WTC11 (cell line): Measurements from ENCODE around the gene UBAP1. TPM values are rescaled to one million over a fixed set of nuclear protein-coding genes. Genes with fewer than 3 reads are reported as not detected.

Source experiments
- ATAC-seq: fragments of 200-7000 bp; cut with Tn5 transposase; 2 replicates; pipeline ENCODE4 v1.10.0; 2021; ENCODE audit warnings: mild to moderate bottlenecking, moderate library complexity
- CTCF ChIA-PET: fragments of 300-600 bp; sonication (Branson Sonifier 250); formaldehyde crosslinking; loops from one replicate; lab custom pipeline; 2021; ENCODE audit warnings: antibody characterized with exemption; lab: Charles Lee
- POLR2A ChIA-PET: fragments of 350-600 bp; sonication (Branson Sonifier 250); formaldehyde crosslinking; loops from one replicate; lab custom pipeline; 2021; ENCODE audit warnings: antibody characterized with exemption; lab: Charles Lee
- DNase-seq: peaks from one replicate; pipeline ENCODE4 v3.0.0; 2021; ENCODE audit warnings: low spot score
- H3K27ac Mint-ChIP-seq: 2 replicates; pipeline ENCODE4 v1.8.0; 2021; ENCODE audit warnings: mixed read lengths
- H3K27me3 Mint-ChIP-seq: 2 replicates; pipeline ENCODE4 v1.8.0; 2021; ENCODE audit warnings: low read depth, mild to moderate bottlenecking, moderate library complexity, mixed read lengths
- H3K36me3 Mint-ChIP-seq: 2 replicates; pipeline ENCODE4 v1.8.0; 2021; ENCODE audit warnings: mixed read lengths
- H3K4me1 Mint-ChIP-seq: 2 replicates; pipeline ENCODE4 v1.8.0; 2022; ENCODE audit warnings: mixed read lengths
- H3K4me3 Mint-ChIP-seq: 2 replicates; pipeline ENCODE4 v1.8.0; 2021; ENCODE audit warnings: mild to moderate bottlenecking, moderate library complexity, mixed read lengths
- H3K9me3 Mint-ChIP-seq: 2 replicates; pipeline ENCODE4 v1.8.0; 2021; ENCODE audit warnings: mixed read lengths
- CDX4 ChIP-seq: fragments of 250-450 bp; sonication (Bioruptor Pico); IDR thresholded peaks from 2 replicates; pipeline ENCODE4 v1.9.0; 2021; ENCODE audit warnings: moderate library complexity, mild to moderate bottlenecking, inconsistent platforms, borderline replicate concordance
- E2F4 ChIP-seq: sonication (generic); formaldehyde crosslinking; IDR thresholded peaks from 2 replicates; pipeline ENCODE4 v1.8.1; 2022; ENCODE audit warnings: low read depth, mild to moderate bottlenecking, moderate library complexity, missing genetic modification reagents, borderline replicate concordance
- FOXP1 ChIP-seq: sonication (generic); formaldehyde crosslinking; IDR thresholded peaks from 2 replicates; pipeline ENCODE4 v1.8.0; 2022; ENCODE audit warnings: missing genetic modification reagents, mild to moderate bottlenecking, moderate library complexity, borderline replicate concordance
- GTF2I ChIP-seq: fragments of 250-450 bp; sonication (Bioruptor Pico); conservative IDR thresholded peaks from 2 replicates; pipeline ENCODE4 v1.4.0; 2021; ENCODE audit warnings: mild to moderate bottlenecking
- JUN ChIP-seq: sonication (generic); formaldehyde crosslinking; IDR thresholded peaks from 2 replicates; pipeline ENCODE4 v1.8.0; 2023; ENCODE audit warnings: mild to moderate bottlenecking, missing genetic modification reagents
- NFE2L1 ChIP-seq: sonication (generic); formaldehyde crosslinking; IDR thresholded peaks from 2 replicates; pipeline ENCODE4 v1.8.1; 2023; ENCODE audit warnings: missing genetic modification reagents
- OVOL2 ChIP-seq: fragments of 250-450 bp; sonication (Bioruptor Pico); IDR thresholded peaks from 2 replicates; pipeline ENCODE4 v1.9.0; 2021; ENCODE audit warnings: mild to moderate bottlenecking, borderline replicate concordance
- USF2 ChIP-seq: sonication (generic); formaldehyde crosslinking; IDR thresholded peaks from 2 replicates; pipeline ENCODE4 v1.8.1; 2023; ENCODE audit warnings: mild to moderate bottlenecking, missing genetic modification reagents, moderate library complexity
- ZNF425 ChIP-seq: fragments of 250-450 bp; sonication (Bioruptor Pico); conservative IDR thresholded peaks from 2 replicates; pipeline ENCODE4 v1.9.0; 2021; ENCODE audit warnings: mild to moderate bottlenecking
- ZNF671 ChIP-seq: fragments of 250-450 bp; sonication (Bioruptor Pico); IDR thresholded peaks from 2 replicates; pipeline ENCODE4 v1.8.0; 2021; ENCODE audit warnings: mild to moderate bottlenecking
- total RNA-seq: library from RNA; stranded (reverse); gene quantifications from 3 replicates; pipeline ENCODE4 v1.2.3, GENCODE V29; 2021
- TF ChIP-seq, protein P1 (sequence below): sonication (generic); formaldehyde crosslinking; IDR thresholded peaks from 2 replicates; pipeline ENCODE4 v1.8.1; 2022; ENCODE audit warnings: low read depth, missing genetic modification reagents, borderline replicate concordance
- TF ChIP-seq, protein P2 (sequence below): sonication (generic); formaldehyde crosslinking; IDR thresholded peaks from 2 replicates; pipeline ENCODE4 v1.8.1; 2022; ENCODE audit warnings: mild to moderate bottlenecking, moderate library complexity, missing genetic modification reagents
- TF ChIP-seq, protein P3 (sequence below): sonication (generic); formaldehyde crosslinking; IDR thresholded peaks from 2 replicates; pipeline ENCODE4 v1.8.0; 2022; ENCODE audit warnings: mild to moderate bottlenecking, missing genetic modification reagents

Gene UBAP1
- total RNA-seq, 1 experiment from 2014 or later, result 23.9 TPM

GRCh38 chr9:34163434-34163833 lies 15.4 kb upstream of the UBAP1 start:
- no peaks in the 10 kb centered on the region for H3K4me1 Mint-ChIP-seq
- no peak overlapping the region for H3K27ac Mint-ChIP-seq
- no peaks in the 10 kb centered on the region for H3K9me3 Mint-ChIP-seq
- ChIA-PET CTCF (interaction anchor here (0.7 kb wide), 1 partner anchor 8 kb away, joined by 3 read pairs; no protein-coding TSS in a partner anchor), POLR2A (no interaction called here)
- ATAC-seq (no peak), DNase-seq (no peak)
- no peak overlapping the region for H3K4me3 Mint-ChIP-seq
- no peaks in the 10 kb centered on the region for H3K36me3 Mint-ChIP-seq
- no peaks in the 10 kb centered on the region; the same call in 1 of the 2 replicates for H3K27me3 Mint-ChIP-seq
- TF ChIP-seq ZNF671 (CRISPR knock-in tag), result no peak

- DNase-seq (no peak), ATAC-seq (no peak)
- H3K27ac Mint-ChIP-seq, result 0 out of 2 replicates have a peak overlapping the region, but pooled peaks have one; percentile 45
- H3K9me3 Mint-ChIP-seq, result no peaks in the 10 kb centered on the region
- TF ChIP-seq FOXP1 (no peak), ZNF425 (CRISPR knock-in tag) (no peak), NFE2L1 (CRISPR knock-in tag) (no peak)
- no peaks in the 10 kb centered on the region; the same call in 1 of the 2 replicates for H3K27me3 Mint-ChIP-seq
- H3K4me3 Mint-ChIP-seq, result no peak overlapping the region
- no peaks in the 10 kb centered on the region for H3K4me1 Mint-ChIP-seq
- no peaks in the 10 kb centered on the region for H3K36me3 Mint-ChIP-seq
- POLR2A ChIA-PET, result interaction anchor here (1.4 kb wide), 1 partner anchor 10 kb away, joined by 9 read pairs; the partner anchor contains the start of gene UBAP1
- CTCF ChIA-PET, result no interaction called here
These were observed 9.7 kb upstream of the UBAP1 start for GRCh38 chr9:34169125-34169524.

DNA sequence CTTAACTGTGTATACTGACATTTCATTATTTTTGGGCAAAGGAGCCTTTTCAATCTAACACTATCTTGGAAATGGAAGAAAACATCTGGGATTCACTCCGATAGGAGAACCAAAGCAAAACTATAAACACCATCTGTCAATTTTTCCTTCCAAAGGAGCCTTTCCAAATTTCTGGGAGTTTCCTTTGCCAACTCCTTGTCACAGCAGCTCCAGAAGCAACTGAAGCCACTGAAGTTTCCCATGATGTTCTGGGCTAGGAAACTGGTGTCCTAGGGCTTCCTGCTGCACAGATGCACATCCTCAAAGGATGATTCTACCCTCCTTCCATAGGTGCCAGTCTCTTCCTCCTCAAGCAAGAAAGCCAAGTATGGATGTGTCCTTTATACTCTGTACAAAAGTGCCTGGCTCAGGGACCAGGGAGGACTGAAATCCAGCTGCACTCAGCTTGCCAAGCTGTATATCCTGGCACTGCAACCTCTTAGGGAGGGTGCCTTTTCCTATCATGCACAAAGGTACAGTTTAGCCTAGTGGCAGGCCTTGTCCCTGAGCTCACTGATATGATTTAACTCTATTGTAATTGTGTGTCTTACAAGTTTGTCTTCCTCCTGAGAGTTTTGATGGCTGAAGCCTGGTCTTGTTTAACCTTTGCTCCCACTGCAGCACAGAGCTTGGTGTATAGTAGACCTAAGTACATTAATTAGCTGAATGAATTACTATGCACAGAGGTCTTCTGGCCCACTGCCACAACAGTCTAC lies 8.4 kb upstream of the UBAP1 start:
- TF ChIP-seq, protein P1, sequence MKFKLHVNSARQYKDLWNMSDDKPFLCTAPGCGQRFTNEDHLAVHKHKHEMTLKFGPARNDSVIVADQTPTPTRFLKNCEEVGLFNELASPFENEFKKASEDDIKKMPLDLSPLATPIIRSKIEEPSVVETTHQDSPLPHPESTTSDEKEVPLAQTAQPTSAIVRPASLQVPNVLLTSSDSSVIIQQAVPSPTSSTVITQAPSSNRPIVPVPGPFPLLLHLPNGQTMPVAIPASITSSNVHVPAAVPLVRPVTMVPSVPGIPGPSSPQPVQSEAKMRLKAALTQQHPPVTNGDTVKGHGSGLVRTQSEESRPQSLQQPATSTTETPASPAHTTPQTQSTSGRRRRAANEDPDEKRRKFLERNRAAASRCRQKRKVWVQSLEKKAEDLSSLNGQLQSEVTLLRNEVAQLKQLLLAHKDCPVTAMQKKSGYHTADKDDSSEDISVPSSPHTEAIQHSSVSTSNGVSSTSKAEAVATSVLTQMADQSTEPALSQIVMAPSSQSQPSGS (CRISPR knock-in tag), result no peak
- TF ChIP-seq OVOL2 (CRISPR knock-in tag) (no peak), USF2 (no peak), ZNF425 (CRISPR knock-in tag) (no peak), FOXP1 (no peak), CDX4 (CRISPR knock-in tag) (no peak), JUN (CRISPR knock-in tag) (no peak), ZNF671 (CRISPR knock-in tag) (no peak), GTF2I (no peak), E2F4 (CRISPR knock-in tag) (no peak)
- TF ChIP-seq, protein P2, sequence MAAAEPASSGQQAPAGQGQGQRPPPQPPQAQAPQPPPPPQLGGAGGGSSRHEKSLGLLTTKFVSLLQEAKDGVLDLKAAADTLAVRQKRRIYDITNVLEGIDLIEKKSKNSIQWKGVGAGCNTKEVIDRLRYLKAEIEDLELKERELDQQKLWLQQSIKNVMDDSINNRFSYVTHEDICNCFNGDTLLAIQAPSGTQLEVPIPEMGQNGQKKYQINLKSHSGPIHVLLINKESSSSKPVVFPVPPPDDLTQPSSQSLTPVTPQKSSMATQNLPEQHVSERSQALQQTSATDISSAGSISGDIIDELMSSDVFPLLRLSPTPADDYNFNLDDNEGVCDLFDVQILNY (CRISPR knock-in tag), result no peak
- TF ChIP-seq, protein P3, sequence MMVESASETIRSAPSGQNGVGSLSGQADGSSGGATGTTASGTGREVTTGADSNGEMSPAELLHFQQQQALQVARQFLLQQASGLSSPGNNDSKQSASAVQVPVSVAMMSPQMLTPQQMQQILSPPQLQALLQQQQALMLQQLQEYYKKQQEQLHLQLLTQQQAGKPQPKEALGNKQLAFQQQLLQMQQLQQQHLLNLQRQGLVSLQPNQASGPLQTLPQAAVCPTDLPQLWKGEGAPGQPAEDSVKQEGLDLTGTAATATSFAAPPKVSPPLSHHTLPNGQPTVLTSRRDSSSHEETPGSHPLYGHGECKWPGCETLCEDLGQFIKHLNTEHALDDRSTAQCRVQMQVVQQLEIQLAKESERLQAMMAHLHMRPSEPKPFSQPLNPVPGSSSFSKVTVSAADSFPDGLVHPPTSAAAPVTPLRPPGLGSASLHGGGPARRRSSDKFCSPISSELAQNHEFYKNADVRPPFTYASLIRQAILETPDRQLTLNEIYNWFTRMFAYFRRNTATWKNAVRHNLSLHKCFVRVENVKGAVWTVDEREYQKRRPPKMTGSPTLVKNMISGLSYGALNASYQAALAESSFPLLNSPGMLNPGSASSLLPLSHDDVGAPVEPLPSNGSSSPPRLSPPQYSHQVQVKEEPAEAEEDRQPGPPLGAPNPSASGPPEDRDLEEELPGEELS (CRISPR knock-in tag), result no peak
- DNase-seq (no peak), ATAC-seq (no peak)
- H3K36me3 Mint-ChIP-seq, result no peaks in the 10 kb centered on the region
- CTCF ChIA-PET, result interaction anchor here (0.6 to 1.2 kb wide), 3 partner anchors 9 to 148 kb away, joined by 3 to 4 read pairs (median 3); partner anchors contain the start of gene UBAP1
- POLR2A ChIA-PET, result no interaction called here
- H3K27ac Mint-ChIP-seq, result no peak overlapping the region
- no peak overlapping the region for H3K4me3 Mint-ChIP-seq
- H3K27me3 Mint-ChIP-seq, result no peaks in the 10 kb centered on the region; the same call in 1 of the 2 replicates
- no peaks in the 10 kb centered on the region for H3K9me3 Mint-ChIP-seq
- H3K4me1 Mint-ChIP-seq, result no peaks in the 10 kb centered on the region
